HEK293 (cell line): ENCODE results near the gene ZNF804A.

Experiments
- GLI4 ChIP-seq: fragments of 450-650 bp; formaldehyde crosslinking; IDR thresholded peaks from 2 replicates; pipeline ENCODE4 v1.5.1; 2016; ENCODE audit warnings: missing biosample characterization, missing genetic modification characterization
- HOXA7 ChIP-seq: sonication (generic); formaldehyde crosslinking; IDR thresholded peaks from 2 replicates; pipeline ENCODE4 v1.8.1; 2022; ENCODE audit warnings: missing genetic modification reagents, borderline replicate concordance
- ZNF202 ChIP-seq: fragments of 450-650 bp; formaldehyde crosslinking; IDR thresholded peaks from 2 replicates; pipeline ENCODE4 v1.5.1; 2016; ENCODE audit warnings: missing biosample characterization, missing genetic modification characterization, borderline replicate concordance
- ZNF529 ChIP-seq: fragments of 450-650 bp; formaldehyde crosslinking; IDR thresholded peaks from 2 replicates; pipeline ENCODE4 v1.5.1; 2017; ENCODE audit warnings: missing genetic modification characterization, missing biosample characterization; ENCODE audit not compliant: insufficient replicate concordance
- ZNF530 ChIP-seq: fragments of 450-650 bp; formaldehyde crosslinking; IDR thresholded peaks from 2 replicates; pipeline ENCODE4 v1.5.1; 2016; ENCODE audit warnings: low read depth, missing biosample characterization, missing genetic modification characterization
- TF ChIP-seq, protein P1 (sequence below): fragments of 450-650 bp; formaldehyde crosslinking; IDR thresholded peaks from 2 replicates; pipeline ENCODE4 v1.5.1; 2016; ENCODE audit warnings: missing biosample characterization, missing genetic modification characterization

DNA sequence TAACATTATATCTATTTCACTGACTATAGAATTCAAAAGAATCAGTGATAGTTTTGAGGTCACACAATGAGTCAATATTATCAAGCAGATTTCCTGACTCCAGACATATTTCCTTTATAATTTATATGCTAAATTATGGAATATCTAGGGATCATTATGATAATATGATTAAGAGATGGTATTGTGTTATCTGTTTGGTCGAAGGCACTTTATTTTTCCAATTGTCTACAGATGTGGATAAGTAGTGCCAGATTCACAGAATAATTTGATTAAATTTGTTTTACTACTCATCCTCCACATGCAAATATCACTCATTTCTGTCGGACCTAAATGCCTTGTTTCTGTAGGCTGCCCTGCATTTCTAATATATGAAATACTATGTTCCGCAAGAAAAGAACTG lies 4.4 kb downstream of the ZNF804A start:
- TF ChIP-seq GLI4 (tag by site-specific recombination), result no peak
- TF ChIP-seq ZNF202 (tag by site-specific recombination), result no peak
- TF ChIP-seq ZNF530 (tag by site-specific recombination), result no peak
- no peak for TF ChIP-seq ZNF529 (tag by site-specific recombination)
- TF ChIP-seq, protein P1, sequence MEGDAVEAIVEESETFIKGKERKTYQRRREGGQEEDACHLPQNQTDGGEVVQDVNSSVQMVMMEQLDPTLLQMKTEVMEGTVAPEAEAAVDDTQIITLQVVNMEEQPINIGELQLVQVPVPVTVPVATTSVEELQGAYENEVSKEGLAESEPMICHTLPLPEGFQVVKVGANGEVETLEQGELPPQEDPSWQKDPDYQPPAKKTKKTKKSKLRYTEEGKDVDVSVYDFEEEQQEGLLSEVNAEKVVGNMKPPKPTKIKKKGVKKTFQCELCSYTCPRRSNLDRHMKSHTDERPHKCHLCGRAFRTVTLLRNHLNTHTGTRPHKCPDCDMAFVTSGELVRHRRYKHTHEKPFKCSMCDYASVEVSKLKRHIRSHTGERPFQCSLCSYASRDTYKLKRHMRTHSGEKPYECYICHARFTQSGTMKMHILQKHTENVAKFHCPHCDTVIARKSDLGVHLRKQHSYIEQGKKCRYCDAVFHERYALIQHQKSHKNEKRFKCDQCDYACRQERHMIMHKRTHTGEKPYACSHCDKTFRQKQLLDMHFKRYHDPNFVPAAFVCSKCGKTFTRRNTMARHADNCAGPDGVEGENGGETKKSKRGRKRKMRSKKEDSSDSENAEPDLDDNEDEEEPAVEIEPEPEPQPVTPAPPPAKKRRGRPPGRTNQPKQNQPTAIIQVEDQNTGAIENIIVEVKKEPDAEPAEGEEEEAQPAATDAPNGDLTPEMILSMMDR (tag by site-specific recombination), result no peak
- no peak for TF ChIP-seq HOXA7 (CRISPR knock-in tag)
